Right atrium auricular region (tissue), 2 donors: ENCODE results near the gene GALNT4. TPM values are rescaled to one million over a fixed set of nuclear protein-coding genes. Genes with fewer than 3 reads are reported as not detected.
A peak's percentile ranks its signal among the peaks of the same experiment; 100 is the strongest.

ENCODE experiments used
- DNase-seq: peaks from one replicate; pipeline ENCODE4 v3.0.0-alpha.2; 2019; ENCODE audit warnings: low spot score
- H3K27ac ChIP-seq, 2 donors: fragments of 200-600 bp; sonication (generic); 1 replicate in 1 of 2; 2 replicates in 1 of 2; pipeline ENCODE4 v1.5.1; 2016 to 2019
- H3K27me3 ChIP-seq, 2 donors: fragments of 200-600 bp; sonication (generic); one replicate each; pipeline versions ENCODE4 v1.5.1 to v1.6.0; 2017 to 2019
- H3K36me3 ChIP-seq: fragments of 200-600 bp; sonication (generic); one replicate; pipeline ENCODE4 v1.5.1; 2016
- H3K4me1 ChIP-seq, 2 donors: fragments of 200-600 bp; sonication (generic); one replicate each; pipeline versions ENCODE4 v1.5.1 to v1.6.0; 2017 to 2019
- H3K4me3 ChIP-seq, 2 donors: fragments of 200-600 bp; sonication (generic); 1 replicate in 1 of 2; 2 replicates in 1 of 2; pipeline ENCODE4 v1.5.1; 2017 to 2019; ENCODE audit warnings: mild to moderate bottlenecking in 1 of 2, moderate library complexity in 1 of 2
- H3K9me3 ChIP-seq, 2 donors: fragments of 200-600 bp; sonication (generic); one replicate each; pipeline ENCODE4 v1.5.1; 2019
- CTCF ChIP-seq, 2 donors: fragments of 200-600 bp; sonication (generic); IDR thresholded peaks; one replicate each; pipeline ENCODE4 v1.5.1; 2019; ENCODE audit warnings: antibody characterized with exemption in 2 of 2
- total RNA-seq, 2 donors: library from RNA; depleted of rRNA; stranded (reverse); fragments of >200 nt; gene quantifications; one replicate each; pipeline ENCODE4 v1.1.0, GENCODE V29; 2016

GALNT4 gene
- total RNA-seq, 2 donors from 2014 or later: 3.8 to 4.7 TPM

- DNase-seq: no peak
- Histone ChIP-seq H3K27ac (no peak overlapping the region), H3K4me3 (no peak overlapping the region), H3K27me3 (no peaks in the 10 kb centered on the region), H3K9me3 (no peaks in the 10 kb centered on the region), H3K36me3 (no peaks in the 10 kb centered on the region), H3K4me1 (peaks cover 0 to 28% of the 10 kb centered on the region in 2 donors)
- no peak for TF ChIP-seq CTCF (IDR thresholded peaks at IDR 0.05)
These were observed 22.5 kb upstream of the GALNT4 start for GRCh38 chr12:89547101-89547500.

- no peaks in the 10 kb centered on the region for H3K36me3 ChIP-seq
- H3K27ac ChIP-seq: no peak overlapping the region
- DNase-seq: no peak
- peaks cover 0 to 28% of the 10 kb centered on the region in 2 donors for H3K4me1 ChIP-seq
- no peak for TF ChIP-seq CTCF (IDR thresholded peaks at IDR 0.05)
- no peak overlapping the region for H3K4me3 ChIP-seq
- H3K27me3 ChIP-seq: no peaks in the 10 kb centered on the region
- H3K9me3 ChIP-seq: no peaks in the 10 kb centered on the region
These were observed 21.6 kb upstream of the GALNT4 start for GRCh38 chr12:89546151-89546550.

- Histone ChIP-seq H3K4me3 (no peak overlapping the region), H3K27ac (peak overlapping the region in 1 of 2 donors; percentile 42), H3K27me3 (no peaks in the 10 kb centered on the region), H3K4me1 (peaks cover 0 to 28% of the 10 kb centered on the region in 2 donors), H3K36me3 (no peaks in the 10 kb centered on the region), H3K9me3 (no peaks in the 10 kb centered on the region)
- no peak for TF ChIP-seq CTCF (IDR thresholded peaks at IDR 0.05)
- no peak for DNase-seq
These were observed 20.1 kb upstream of the GALNT4 start for GRCh38 chr12:89544681-89545184.

GRCh38 chr12:89544022-89544421 lies 19.4 kb upstream of the GALNT4 start:
- Histone ChIP-seq H3K4me3 (no peak overlapping the region), H3K27me3 (no peaks in the 10 kb centered on the region), H3K27ac (no peak overlapping the region), H3K36me3 (no peaks in the 10 kb centered on the region), H3K9me3 (no peaks in the 10 kb centered on the region), H3K4me1 (peaks cover 0 to 28% of the 10 kb centered on the region in 2 donors)
- DNase-seq: no peak
- no peak for TF ChIP-seq CTCF (IDR thresholded peaks at IDR 0.05)

- Histone ChIP-seq H3K36me3 (no peaks in the 10 kb centered on the region), H3K4me3 (no peak overlapping the region), H3K4me1 (peaks cover 0 to 28% of the 10 kb centered on the region in 2 donors), H3K27ac (no peak overlapping the region), H3K9me3 (no peaks in the 10 kb centered on the region), H3K27me3 (no peaks in the 10 kb centered on the region)
- TF ChIP-seq CTCF (IDR thresholded peaks at IDR 0.05): peak; percentile 62 to 88
- DNase-seq: peak; percentile 65
These were observed 18.5 kb upstream of the GALNT4 start for GRCh38 chr12:89542912-89543592.

- Histone ChIP-seq H3K27ac (no peak overlapping the region), H3K9me3 (no peaks in the 10 kb centered on the region), H3K36me3 (no peaks in the 10 kb centered on the region), H3K4me1 (peaks cover 0 to 28% of the 10 kb centered on the region in 2 donors), H3K4me3 (no peak overlapping the region), H3K27me3 (no peaks in the 10 kb centered on the region)
- DNase-seq: no peak
- TF ChIP-seq CTCF (IDR thresholded peaks at IDR 0.05): no peak
These were observed 17.6 kb upstream of the GALNT4 start for GRCh38 chr12:89542236-89542635.
